Ureter (tissue), 1 donor: ENCODE results near the gene KIF15. TPM values are rescaled to one million over a fixed set of nuclear protein-coding genes. Genes with fewer than 3 reads are reported as not detected.
A peak's percentile ranks its signal among the peaks of the same experiment; 100 is the strongest.
"Not testable (repeated sequence)": the region's sequence is repeated elsewhere in the genome, so short reads cannot be mapped to it uniquely, and the experiment has no call there.

Experiments used
- DNase-seq: peaks from one replicate; pipeline ENCODE4 v3.0.0-alpha.2; 2020; ENCODE audit warnings: low spot score
- total RNA-seq: library from RNA; stranded (reverse); gene quantifications from one replicate; pipeline ENCODE4 v1.2.4, GENCODE V29; 2023
- donor health status: DM: yes; HTN: yes; CAD: no.

The KIF15 gene
- total RNA-seq, 1 donor from 2014 or later, result 0.83 TPM

GRCh38 chr3:44816334-44816733 is 54.7 kb downstream of the KIF15 start:
- not testable (repeated sequence) for DNase-seq

DNA sequence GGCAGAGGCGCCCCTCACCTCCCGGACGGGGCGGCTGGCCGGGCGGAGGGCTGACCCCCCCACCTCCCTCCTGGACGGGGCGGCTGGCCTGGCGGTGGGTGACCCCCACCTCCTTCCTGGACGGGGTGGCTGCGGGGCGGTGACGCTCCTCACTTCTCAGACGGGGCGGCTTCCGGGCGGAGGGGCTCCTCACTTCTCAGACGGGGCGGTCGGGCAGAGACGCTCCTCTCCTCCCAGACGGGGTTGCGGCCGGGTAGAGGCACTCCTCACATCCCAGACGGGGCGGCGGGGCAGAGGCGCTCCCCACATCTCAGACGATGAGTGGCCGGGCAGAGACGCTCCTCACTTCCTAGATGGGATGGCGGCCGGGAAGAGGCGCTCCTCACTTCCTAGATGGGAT is 59.6 kb downstream of the KIF15 start:
- not testable (repeated sequence) for DNase-seq

DNA sequence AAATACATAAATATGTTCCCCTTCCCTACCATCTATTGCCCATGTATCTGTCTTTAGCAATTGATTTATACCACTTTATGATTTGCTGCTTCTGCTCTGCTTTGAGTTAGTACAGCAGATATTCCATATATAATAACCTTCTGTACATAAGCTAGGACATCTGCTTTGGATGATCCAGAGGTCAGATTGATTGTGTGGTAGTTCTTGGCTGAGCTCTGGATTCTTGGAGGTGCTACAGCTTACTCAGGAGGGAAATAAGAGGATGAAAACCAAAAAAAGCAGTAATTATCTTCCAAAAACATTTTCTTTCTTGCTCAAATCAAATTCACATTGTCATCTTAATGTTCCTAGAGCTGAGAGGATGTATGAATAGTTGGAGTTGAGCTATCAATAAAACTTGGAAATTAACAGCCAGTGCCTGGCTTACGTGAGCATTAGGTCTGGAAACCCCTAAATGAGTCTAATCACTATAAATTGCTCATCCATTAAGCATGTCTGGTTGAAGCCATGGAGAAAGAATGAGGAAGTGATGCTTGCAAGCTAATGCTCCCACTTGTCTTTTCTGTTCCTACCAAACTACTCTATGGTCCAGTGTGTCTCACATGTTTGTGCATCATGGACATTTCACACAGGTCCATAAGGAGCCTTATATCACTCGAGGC is 63.8 kb downstream of the KIF15 start:
- no peak for DNase-seq

- no peak for DNase-seq
Measured at GRCh38 chr3:44827196-44827595, 65.6 kb downstream of the KIF15 start.

DNA sequence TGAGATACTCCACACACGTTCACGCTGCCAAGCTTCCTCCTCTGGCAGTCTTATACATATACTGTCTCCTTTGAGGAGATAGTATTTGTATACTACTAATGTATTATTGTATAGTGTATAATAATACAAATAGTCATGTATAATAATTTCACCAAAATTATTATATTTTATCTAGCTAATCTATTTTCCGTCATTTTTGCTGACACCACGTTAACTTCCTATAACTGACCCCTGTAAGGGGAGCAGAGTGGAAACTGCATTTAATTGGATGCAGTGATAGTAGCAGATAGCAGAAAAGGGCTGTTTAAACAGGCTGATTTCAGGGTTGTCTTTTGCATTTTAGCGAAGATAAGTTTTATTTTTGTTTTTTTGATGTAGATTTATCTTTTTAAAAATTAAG is 69.6 kb downstream of the KIF15 start:
- DNase-seq, result no peak

DNA sequence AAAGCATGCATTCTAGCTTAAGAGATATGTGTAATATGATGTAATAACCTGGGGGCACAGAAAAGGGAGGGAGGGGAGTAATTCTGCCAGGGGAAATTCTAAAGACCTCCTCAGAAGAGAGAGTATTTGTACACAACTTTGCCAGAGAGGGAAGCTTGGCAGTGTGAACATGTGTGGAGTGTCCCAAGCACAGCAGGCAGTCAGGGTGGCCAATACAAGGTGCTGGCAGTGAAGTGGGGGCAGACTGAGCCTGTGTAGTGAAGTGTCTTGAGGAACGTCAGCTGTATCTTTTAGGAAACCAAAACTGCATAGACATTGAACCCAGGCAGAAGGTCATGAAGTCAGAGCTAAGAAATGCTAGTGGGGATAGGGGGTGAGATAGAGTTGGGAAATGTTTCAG is 70.4 kb downstream of the KIF15 start:
- no peak for DNase-seq

DNA sequence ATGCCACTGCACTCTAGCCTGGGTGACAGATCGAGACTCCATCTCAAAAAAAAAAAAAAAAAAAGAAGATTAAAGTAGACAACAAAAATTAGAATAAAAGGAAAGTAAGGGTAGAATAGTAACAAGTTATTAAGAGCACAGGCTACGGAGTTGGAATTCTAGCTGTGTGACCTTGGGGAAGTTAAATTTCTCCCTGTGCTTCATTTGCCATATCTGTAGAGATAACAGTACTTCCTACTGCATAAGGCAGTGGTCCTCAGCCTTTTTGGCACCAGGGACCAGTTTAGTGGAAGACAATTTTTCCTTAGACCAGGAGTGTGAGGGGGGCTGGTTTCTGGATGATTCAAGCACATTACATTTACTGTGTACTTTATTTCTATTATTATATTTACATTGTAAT is 71.4 kb downstream of the KIF15 start:
- DNase-seq, result no peak

GRCh38 chr3:44833394-44833793 is 71.8 kb downstream of the KIF15 start:
- DNase-seq, result no peak

- DNase-seq, result no peak
Measured at GRCh38 chr3:44835684-44836083, 74.1 kb downstream of the KIF15 start.

DNA sequence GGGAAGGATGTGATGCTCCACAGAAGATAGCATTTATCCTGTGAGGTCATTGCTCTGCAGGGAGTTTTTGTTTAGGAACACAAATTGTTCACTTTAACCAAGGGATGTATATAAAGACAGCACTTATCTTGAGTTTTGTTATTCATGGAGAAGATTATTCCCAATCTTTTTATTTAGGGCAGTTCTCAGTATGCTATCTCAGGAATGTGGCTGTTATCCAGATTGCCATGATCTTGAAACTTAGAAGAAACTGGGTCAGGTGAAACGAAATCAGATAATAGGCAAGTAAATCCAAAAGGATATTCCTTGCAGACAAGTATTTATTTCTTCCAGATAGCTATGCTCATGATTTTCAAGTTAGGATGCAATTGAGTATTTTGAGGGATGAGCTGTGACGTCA is 80.8 kb downstream of the KIF15 start:
- no peak for DNase-seq

DNA sequence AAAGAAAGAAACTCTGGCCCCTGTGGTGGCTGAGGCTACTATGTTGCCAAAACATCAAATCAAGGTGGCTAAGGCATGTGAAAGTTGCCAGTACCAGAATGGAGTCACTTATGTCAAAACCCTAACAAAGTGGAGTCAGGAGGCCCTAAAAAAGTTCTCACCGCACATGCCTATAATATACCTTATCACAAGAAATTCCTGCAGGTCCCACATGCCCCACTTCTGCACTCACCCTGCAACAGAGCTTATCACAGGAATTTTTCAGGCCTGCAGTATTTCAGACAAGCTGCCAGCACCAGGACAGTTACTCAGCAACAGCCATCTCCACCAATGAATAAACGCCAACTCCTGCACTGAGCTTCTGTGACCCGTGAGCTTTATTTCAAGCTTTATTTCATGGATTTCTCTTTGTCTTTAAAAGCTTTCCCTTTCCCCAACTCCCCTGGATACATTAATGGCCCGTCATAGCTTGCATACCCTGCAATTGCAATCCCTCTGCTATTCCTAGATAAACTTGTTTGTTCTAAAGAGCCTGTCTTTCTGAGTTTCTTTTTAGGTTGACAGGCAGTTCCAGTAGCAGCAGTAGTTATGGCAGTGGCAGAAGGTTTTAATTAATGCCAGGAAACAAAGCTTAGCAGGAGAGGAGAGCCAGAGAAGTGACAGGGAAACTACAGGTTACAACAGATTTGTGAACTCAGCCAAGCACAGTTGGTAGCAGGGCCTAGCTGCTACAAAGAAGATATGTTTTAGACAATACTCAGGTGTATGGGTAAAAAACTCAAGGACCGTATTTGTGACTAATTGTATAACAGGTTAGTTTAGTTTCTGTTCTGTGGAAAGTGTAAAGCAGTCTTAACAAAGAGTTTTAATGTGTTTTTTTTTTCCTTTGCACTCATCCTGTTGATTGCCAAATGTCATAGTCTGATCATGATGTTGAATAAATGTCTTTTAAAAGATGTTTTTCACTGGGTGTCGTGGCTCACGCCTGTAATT is 84.2 kb downstream of the KIF15 start:
- DNase-seq, result no peak

DNA sequence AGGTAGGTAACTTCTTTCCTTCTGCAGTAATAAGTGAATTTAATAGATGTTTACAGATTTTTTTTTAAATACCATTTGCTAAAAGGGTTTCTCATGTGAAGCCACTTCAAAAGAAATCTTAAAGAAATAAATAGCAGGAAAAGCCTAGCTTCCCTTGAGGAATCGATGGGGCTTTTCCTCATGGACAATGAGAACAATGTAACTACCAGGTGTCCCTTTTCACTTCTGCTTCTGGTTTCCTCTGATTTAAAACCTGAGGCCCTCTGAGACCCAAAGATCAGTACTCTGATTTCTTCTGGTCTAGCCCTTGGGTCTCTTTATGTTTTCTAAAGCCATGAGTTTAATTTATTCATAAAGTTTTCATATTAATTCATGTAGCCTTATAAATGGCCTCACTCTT is 87.0 kb downstream of the KIF15 start:
- DNase-seq, result no peak

DNA sequence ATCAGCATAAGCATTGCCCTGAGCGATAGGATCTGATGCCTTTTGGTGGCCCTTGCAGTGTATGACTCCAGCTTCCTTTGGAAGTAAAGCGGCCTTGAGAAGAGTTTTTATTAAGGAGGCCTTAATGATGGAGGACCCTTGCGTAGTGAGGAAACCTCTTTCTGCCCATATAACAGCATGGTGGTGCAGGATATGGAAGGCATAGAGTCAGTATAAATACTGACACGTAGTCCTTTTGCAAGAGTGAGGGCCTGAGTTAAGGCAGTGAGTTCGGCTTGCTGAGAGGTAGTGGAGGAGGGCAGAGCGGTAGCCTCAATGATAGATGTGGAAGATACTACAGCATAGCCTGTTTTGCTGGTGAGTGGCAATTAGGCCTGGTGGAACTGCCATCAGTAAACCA is 95.1 kb downstream of the KIF15 start:
- not testable (repeated sequence) for DNase-seq

DNA sequence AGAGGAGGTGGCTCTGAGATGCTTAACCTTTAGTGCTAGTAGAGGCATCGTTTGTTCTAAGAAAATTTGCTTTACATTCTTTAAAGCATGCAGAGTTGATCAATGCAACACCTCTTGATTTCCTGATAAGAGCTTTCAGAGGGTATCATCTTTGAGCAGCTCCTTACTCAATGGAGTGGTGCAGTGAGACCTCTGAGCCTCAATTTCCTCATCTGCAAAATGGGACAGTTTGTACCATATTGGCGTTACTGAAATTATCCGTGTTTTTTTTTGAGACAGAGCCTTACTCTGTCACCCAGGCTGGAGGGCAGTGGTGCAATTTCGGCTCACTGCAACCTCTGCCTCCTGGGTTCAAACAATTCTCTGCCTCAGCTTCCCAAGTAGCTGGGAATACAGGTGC is 98.5 kb downstream of the KIF15 start:
- DNase-seq, result no peak

DNA sequence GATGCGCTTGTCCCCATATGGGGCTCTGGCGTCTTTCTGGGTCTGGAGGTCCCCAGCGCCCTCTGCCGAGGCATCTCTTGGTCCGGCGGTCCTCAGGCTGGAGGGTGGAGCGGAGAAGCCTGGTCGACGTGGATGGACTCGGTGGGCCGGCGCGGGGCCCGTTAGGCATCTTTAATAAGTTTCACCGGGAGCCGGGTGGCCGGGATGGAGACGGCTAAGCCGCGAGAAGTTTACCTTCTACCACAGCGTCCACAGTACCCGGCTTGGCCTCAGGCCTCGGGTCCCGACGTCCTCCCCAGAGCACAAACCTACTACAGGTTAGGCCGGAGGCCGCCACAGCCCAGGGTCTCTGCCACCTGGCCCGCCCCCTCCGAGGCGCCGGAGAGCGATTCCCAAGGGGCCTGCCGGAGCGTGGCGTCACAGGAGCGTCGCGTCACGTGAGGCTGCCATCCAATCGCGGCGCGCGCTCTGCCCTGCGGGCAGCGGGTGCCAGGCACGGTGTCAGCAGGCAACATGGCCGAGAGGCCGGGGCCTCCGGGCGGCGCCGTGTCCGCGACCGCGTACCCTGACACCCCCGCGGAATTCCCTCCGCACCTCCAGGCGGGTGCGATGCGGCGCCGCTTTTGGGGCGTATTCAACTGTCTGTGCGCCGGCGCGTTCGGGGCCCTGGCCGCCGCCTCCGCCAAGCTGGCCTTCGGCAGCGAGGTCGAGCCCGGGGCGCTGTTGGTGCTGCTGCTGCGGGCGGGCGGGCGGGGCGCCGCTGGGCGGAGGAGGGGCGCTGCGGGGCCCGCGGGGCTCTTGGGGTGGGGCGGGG is 100.0 kb downstream of the KIF15 start, which contains the start of gene TMEM42:
Gene TMEM42 (plus strand): TSS at position 501 of the 814 bp plus-strand sequence. CDS start 13 bp downstream, at position 514.
- peak; percentile 91 for DNase-seq

DNA sequence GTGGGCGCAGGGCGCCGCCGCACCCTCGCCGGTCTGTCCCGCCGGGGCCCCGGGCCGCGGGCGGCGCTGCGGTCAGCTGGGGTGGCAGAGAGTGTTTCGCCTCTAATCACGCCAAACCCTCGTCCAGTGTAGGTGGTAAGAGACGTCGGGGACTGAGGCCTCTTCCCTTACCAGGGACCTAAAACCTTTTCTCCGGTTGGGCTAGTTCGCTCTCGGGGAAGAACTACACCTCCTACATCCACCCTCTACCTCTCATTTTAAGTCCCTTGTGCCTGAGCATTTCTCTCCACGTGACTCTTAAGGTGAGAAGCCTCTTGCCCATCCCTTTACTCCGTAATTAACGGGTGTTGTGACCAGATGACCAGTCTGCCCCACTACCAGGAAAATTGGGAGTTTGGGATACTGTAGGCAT is 100.6 kb downstream of the KIF15 start:
- DNase-seq, result no peak

DNA sequence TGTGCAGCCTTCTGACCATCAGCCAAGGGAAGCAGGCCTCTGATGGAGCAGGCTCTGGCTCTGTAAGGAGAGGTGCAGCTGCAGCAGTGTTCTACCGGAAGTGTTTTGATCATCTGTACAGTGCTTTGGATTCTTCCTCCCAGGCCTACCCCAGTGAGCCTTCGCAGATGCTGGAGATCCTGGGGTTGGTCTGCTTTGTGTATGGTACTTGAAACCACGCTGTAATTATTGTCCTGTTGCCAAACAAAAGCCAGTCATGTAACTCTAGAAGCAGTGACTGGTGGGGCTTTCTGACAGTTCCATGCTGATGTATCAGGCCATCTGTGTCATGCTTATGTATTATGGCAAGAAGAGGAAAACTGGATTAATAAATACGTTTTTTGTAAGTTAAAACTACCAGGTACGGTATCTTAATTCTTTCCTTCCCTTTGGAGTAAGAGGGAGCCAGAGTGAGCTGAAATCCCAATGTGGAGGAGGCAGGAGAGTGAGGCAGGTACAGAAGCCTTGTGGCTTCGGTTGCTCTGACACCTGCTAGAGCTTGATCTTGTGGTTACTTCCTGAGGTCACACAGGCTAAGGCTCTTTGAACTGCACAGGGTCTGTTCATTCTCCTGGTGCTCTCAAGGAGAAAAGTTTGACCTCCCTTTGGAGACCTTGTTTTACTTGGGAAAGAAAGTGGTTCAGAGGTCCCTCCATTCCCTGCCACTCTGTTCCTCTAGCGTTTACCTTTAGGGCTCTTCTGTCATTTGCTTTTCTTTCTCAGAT is 103.9 kb downstream of the KIF15 start:
- no peak for DNase-seq

- DNase-seq, result no peak
Measured at GRCh38 chr3:44867421-44868111, 106.0 kb downstream of the KIF15 start.

DNA sequence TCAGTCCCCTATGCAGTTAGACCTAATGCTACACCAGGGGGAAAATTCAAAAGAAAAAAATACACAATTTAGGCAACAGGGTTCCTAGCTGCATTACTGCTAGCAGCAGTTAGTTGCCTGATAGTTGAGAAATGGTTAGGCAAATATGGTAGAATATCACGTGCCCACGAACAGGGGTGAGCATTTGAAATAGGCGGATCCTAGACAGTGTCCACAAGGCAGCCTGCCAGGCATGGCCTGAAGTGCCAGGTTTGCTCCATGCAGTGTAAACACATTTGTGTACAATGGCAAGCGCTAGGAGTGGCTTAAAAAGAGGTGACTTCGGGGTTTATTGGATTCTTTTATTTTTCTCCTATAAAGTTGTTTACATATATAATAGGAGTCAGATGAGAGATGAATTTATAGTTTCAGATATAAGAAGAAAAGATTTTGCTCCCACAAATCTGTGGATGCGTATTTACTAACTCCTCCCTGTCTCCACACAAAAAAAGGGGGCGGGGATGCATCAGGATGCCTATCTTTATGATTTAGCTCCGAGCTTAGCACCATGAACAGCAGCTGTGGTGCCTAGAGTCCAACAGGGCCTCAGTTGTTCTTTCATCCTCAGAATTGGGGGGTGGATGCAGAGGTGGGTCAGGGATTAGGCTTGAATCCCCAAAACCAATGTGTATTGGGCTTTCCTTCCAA is 108.9 kb downstream of the KIF15 start:
- no peak for DNase-seq

DNA sequence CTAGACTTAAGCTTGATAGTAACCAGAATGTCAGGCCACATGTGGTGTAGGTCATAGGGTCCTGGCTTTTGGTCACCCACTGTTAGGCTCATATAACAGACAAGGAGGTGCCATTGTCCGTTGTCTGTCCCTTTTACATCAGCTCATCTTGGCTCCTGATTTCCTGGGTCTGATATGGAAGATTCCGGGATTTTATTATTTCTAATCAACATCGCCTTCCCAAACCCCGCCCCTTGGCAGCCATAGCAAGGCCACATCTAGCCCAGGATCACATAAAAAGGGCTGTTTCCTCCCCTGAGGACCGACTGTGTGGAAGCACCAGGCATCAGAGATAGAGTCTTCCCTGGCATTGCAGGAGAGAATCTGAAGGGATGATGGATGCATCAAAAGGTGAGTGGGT is 112.7 kb downstream of the KIF15 start, which contains the start of gene TGM4:
Gene TGM4 (plus strand): TSS at position 301 of the 400 bp plus-strand sequence. CDS start 71 bp downstream, at position 372.
- no peak for DNase-seq
